ENCODE results near the gene FOXB1. TPM values are rescaled to one million over a fixed set of nuclear protein-coding genes. Genes with fewer than 3 reads are reported as not detected.

The FOXB1 gene
- total and polyA plus RNA-seq, 2 donors: 0.05 to 0.16 TPM

DNA sequence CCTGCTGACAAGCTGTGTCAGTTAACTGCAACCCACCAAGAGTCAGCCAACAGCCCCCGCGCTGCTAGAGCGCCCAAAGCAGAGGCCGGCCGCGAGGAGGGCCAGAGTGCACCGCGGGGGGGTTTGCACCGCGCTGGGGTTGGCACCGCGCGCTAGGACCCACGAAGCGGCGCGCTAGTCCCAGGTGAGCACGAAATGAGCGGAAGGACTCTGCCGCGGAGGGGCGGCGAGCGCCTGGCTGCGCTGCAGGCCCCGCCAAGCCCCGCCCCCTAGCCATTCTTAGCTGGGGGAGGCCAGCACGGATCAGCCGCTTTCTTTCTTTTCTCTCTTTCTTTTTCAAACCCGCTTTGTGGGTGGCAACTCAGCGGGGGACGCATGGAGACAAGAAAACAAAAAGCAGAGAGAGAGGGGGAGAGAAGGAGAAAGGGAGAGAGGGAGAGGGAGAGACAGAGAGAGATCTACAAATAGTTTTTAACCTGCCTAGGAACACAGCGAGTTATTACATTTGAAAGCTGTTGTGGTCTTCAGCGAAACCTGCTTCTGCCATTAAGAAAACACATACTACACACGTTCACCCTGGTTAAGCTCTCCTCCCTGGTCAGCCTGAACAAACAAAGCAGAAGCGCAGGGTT, 6.9 kb upstream of the FOXB1 start:
- 3% methylated on average over 36 of the region's 36 CpGs for WGBS
- H3K36me3 ChIP-seq (ENCODE audit: control insufficient read depth in 2 of 2, insufficient read depth in 2 of 2, low read length in 1 of 2): no peaks in the 10 kb centered on the region
- peak in 4 of 9 donors; percentile 72 to 90 (median 80) for DNase-seq (ENCODE audit: low read depth in 6 of 9, low spot score in 9 of 9)
- no peak overlapping the region for H3K27ac ChIP-seq (ENCODE audit: low read depth in 1 of 2, low read length in 1 of 2)
- H3K9me3 ChIP-seq (ENCODE audit: control insufficient read depth in 2 of 2, insufficient read depth in 1 of 2, low read length in 1 of 2): peaks cover 1 to 9% of the 10 kb centered on the region in 2 donors
- H3K4me1 ChIP-seq (ENCODE audit: control insufficient read depth in 2 of 2, insufficient read depth in 2 of 2, low read length in 2 of 2): peaks cover 6 to 25% of the 10 kb centered on the region in 2 donors
- H3K27me3 ChIP-seq (ENCODE audit: control insufficient read depth in 2 of 2, insufficient read depth in 1 of 2, low read length in 1 of 2): peaks cover 95 to 99% of the 10 kb centered on the region in 2 donors
- peak overlapping the region in 1 of 2 donors; percentile 37 for H3K4me3 ChIP-seq (ENCODE audit: low read length in 2 of 2)

DNA sequence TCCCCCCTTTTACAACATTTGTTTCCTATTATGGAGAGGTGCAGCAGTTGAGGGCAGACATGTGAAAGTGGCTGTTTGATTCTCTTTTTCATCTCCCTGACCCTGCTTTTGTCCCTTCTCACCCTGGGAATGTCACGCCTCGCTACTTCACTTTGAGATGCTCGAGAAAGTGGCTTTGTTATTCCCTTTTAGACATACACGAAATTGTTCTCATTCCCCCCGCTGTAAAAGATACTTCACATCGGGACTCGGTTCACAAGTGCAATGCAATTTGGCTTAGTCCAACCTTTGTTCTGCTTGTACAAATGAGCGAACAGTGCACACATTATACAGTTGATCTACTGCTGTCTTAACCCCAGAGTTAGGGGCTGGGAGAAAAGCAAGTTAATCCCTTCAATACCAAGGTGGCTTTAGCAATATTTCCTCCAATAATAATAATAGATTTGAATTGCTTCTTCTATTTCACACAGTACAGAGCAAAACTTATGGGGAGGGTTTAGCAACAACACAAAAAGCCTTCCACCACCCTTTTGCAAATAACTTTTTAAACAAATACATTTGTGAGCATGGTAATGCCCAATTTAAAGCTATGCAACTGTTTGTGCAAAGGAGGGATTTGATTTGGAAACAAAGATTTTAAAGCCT, 5.7 kb upstream of the FOXB1 start:
- H3K4me1 ChIP-seq (ENCODE audit: control insufficient read depth in 2 of 2, insufficient read depth in 2 of 2, low read length in 2 of 2): peaks cover 6 to 25% of the 10 kb centered on the region in 2 donors
- H3K4me3 ChIP-seq (ENCODE audit: low read length in 2 of 2): no peak overlapping the region
- peaks cover 1 to 7% of the 10 kb centered on the region in 2 donors for H3K9me3 ChIP-seq (ENCODE audit: control insufficient read depth in 2 of 2, insufficient read depth in 1 of 2, low read length in 1 of 2)
- H3K27me3 ChIP-seq (ENCODE audit: control insufficient read depth in 2 of 2, insufficient read depth in 1 of 2, low read length in 1 of 2): peaks cover 95 to 100% of the 10 kb centered on the region in 2 donors
- DNase-seq (ENCODE audit: low read depth in 6 of 9, low spot score in 9 of 9): peak in 1 of 9 donors; percentile 37
- 23% methylated on average over 8 of the region's 8 CpGs for WGBS
- no peak overlapping the region for H3K27ac ChIP-seq (ENCODE audit: low read depth in 1 of 2, low read length in 1 of 2)
- H3K36me3 ChIP-seq (ENCODE audit: control insufficient read depth in 2 of 2, insufficient read depth in 2 of 2, low read length in 1 of 2): no peaks in the 10 kb centered on the region

DNA sequence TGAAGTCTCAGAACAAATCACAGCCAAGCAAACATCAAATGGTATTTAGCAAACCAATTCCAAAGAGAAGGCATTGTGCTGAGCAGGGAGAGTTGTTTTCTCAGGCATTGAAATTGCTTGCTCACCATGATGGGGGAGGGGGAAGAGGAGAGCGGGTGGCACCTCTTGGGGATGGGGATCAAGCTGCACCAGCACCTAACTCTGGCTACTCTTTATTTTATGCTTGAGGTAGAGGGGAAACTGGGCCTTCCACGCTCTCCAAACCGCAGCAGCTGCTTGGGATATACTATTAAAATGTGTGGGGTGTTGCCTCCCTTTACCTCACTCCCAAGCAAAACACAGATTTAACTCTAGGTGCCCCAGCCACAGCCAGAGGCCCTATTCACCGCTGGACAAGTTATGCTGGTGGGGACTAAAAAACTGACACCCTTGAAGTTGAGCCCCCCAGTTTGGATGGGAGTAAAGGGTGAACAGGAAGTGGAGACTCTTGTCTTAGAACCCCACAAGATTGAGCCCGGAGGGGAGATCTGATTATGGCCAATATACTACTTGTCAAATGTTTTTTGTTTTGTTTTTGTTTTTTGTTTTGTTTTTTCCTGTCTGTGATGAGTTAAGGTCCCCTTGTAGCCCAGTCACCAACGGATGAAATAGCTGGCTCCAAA, 5.0 kb upstream of the FOXB1 start:
- peaks cover 94 to 100% of the 10 kb centered on the region in 2 donors for H3K27me3 ChIP-seq (ENCODE audit: control insufficient read depth in 2 of 2, insufficient read depth in 1 of 2, low read length in 1 of 2)
- 4% methylated on average over 6 of the region's 6 CpGs for WGBS
- H3K4me1 ChIP-seq (ENCODE audit: control insufficient read depth in 2 of 2, insufficient read depth in 2 of 2, low read length in 2 of 2): peaks cover 9 to 27% of the 10 kb centered on the region in 2 donors
- peaks cover 1 to 2% of the 10 kb centered on the region in 2 donors for H3K9me3 ChIP-seq (ENCODE audit: control insufficient read depth in 2 of 2, insufficient read depth in 1 of 2, low read length in 1 of 2)
- H3K36me3 ChIP-seq (ENCODE audit: control insufficient read depth in 2 of 2, insufficient read depth in 2 of 2, low read length in 1 of 2): no peaks in the 10 kb centered on the region
- H3K27ac ChIP-seq (ENCODE audit: low read depth in 1 of 2, low read length in 1 of 2): no peak overlapping the region
- no peak overlapping the region for H3K4me3 ChIP-seq (ENCODE audit: low read length in 2 of 2)
- DNase-seq (ENCODE audit: low read depth in 6 of 9, low spot score in 9 of 9): peak in 1 of 9 donors; percentile 30

DNA sequence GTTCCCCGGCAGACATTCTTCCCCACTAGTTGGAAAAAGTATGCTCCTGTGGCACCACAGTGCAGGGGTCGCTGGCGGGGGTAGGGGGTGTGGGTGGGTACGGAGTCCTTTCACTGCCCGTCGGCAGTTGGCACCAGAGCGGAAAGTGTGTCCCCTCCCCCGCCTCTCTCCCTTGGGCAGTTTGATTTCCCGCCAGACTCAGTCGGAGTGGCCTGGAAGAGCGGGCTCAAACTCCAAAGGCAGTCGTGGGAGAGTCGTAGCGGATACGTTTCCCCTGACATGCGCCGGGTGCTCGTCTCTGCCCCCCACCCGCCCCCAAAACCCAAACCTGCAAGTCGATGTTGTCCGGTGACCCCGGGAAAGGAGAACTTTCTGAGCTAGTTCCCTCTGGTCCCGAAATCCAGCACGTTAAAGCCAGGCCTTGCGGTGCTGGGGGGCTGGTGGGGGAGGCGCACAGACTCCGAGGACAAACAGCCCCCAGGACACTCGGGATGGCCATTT, 4.4 kb upstream of the FOXB1 start:
- 7% methylated on average over 28 of the region's 28 CpGs for WGBS
- H3K4me3 ChIP-seq (ENCODE audit: low read length in 2 of 2): no peak overlapping the region
- peak in 1 of 9 donors; percentile 10 for DNase-seq (ENCODE audit: low read depth in 6 of 9, low spot score in 9 of 9)
- H3K36me3 ChIP-seq (ENCODE audit: control insufficient read depth in 2 of 2, insufficient read depth in 2 of 2, low read length in 1 of 2): no peaks in the 10 kb centered on the region
- H3K4me1 ChIP-seq (ENCODE audit: control insufficient read depth in 2 of 2, insufficient read depth in 2 of 2, low read length in 2 of 2): peaks cover 15 to 28% of the 10 kb centered on the region in 2 donors
- peaks cover 0 to 1% of the 10 kb centered on the region in 2 donors for H3K9me3 ChIP-seq (ENCODE audit: control insufficient read depth in 2 of 2, insufficient read depth in 1 of 2, low read length in 1 of 2)
- peaks cover 95 to 100% of the 10 kb centered on the region in 2 donors for H3K27me3 ChIP-seq (ENCODE audit: control insufficient read depth in 2 of 2, insufficient read depth in 1 of 2, low read length in 1 of 2)
- H3K27ac ChIP-seq (ENCODE audit: low read depth in 1 of 2, low read length in 1 of 2): no peak overlapping the region

DNA sequence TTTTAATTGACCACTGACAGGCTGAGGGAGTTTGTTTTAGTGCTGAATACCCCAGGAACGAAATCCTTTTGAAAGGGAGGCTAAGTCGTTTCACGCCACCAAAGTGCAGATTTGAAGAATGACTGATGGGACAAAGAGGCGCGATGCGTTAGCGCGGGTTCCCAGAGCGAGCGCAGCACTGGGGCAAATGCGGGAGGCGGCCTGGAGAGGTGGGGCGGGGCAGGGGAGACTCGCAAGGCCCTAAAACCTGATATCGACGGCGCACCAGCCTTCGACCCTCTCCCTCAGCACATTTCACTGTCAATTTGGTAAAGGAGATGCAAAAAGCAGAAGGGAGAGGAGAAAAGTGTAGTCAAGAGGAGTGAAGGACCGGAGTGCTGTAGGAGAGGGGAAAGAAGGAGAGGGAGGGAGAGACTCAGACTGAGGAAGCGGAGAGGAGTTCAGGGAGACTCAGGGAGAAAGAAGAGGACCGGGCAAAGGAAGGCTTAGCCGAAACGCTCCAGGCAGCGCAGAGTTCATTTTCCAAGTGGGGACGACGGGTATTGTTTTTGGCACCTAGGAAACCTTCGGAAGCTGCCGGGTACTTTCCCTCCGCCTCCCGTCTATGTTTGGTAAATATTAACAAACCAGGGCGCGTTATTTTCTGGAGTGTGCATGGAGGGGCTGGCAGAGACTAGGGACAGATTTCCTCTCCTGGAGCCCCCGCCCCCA, 3.8 kb upstream of the FOXB1 start:
- H3K27me3 ChIP-seq (ENCODE audit: control insufficient read depth in 2 of 2, insufficient read depth in 1 of 2, low read length in 1 of 2): peaks cover 95 to 100% of the 10 kb centered on the region in 2 donors
- peaks cover 0 to 1% of the 10 kb centered on the region in 2 donors for H3K9me3 ChIP-seq (ENCODE audit: control insufficient read depth in 2 of 2, insufficient read depth in 1 of 2, low read length in 1 of 2)
- H3K36me3 ChIP-seq (ENCODE audit: control insufficient read depth in 2 of 2, insufficient read depth in 2 of 2, low read length in 1 of 2): no peaks in the 10 kb centered on the region
- peaks cover 21 to 29% of the 10 kb centered on the region in 2 donors for H3K4me1 ChIP-seq (ENCODE audit: control insufficient read depth in 2 of 2, insufficient read depth in 2 of 2, low read length in 2 of 2)
- no peak overlapping the region for H3K4me3 ChIP-seq (ENCODE audit: low read length in 2 of 2)
- peak in 1 of 9 donors; percentile 39 for DNase-seq (ENCODE audit: low read depth in 6 of 9, low spot score in 9 of 9)
- H3K27ac ChIP-seq (ENCODE audit: low read depth in 1 of 2, low read length in 1 of 2): no peak overlapping the region
- 10% methylated on average over 33 of the region's 33 CpGs for WGBS

DNA sequence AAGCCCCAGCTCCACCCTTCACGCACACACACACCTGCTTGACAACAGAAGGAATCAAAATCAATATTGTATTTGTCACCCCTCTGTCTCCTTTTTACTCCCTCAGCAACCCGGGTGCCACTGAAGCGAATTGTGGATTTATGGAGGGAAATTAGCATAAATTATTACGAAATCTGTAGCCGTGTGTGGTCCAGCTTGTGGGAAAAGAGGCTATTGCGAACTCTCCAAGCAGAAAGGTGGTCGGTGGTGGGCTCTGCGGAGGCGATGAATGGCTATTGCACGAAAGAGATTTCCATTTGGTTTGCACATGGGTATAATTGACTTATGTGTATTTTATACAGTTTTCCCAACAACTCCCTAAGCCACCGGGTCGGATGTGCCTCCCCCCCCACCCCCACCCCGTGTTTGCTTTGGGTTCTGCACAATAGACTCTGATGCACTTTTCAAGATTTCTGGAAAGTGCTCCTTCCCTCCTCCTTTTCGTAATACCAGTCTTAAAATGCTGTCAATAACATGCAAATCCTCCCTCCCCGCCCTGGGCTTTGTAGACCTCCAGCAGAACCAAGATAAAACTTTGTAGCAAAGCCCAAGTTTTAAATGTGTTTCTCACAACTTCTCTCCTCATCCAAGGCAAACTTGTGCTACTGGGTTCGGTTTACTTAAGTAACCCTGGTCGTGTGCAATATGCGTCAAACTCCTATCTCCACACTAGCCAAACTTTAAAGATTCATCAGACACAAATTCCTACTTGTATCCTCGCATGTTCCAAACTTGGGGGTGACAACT, 3.1 kb upstream of the FOXB1 start:
- H3K4me1 ChIP-seq (ENCODE audit: control insufficient read depth in 2 of 2, insufficient read depth in 2 of 2, low read length in 2 of 2): peaks cover 26 to 36% of the 10 kb centered on the region in 2 donors
- H3K36me3 ChIP-seq (ENCODE audit: control insufficient read depth in 2 of 2, insufficient read depth in 2 of 2, low read length in 1 of 2): no peaks in the 10 kb centered on the region
- H3K27ac ChIP-seq (ENCODE audit: low read depth in 1 of 2, low read length in 1 of 2): no peak overlapping the region
- 13% methylated on average over 19 of the region's 19 CpGs for WGBS
- H3K27me3 ChIP-seq (ENCODE audit: control insufficient read depth in 2 of 2, insufficient read depth in 1 of 2, low read length in 1 of 2): peaks cover 95 to 100% of the 10 kb centered on the region in 2 donors
- no peak overlapping the region for H3K4me3 ChIP-seq (ENCODE audit: low read length in 2 of 2)
- DNase-seq (ENCODE audit: low read depth in 6 of 9, low spot score in 9 of 9): no peak
- H3K9me3 ChIP-seq (ENCODE audit: control insufficient read depth in 2 of 2, insufficient read depth in 1 of 2, low read length in 1 of 2): peaks cover 0 to 1% of the 10 kb centered on the region in 2 donors

DNA sequence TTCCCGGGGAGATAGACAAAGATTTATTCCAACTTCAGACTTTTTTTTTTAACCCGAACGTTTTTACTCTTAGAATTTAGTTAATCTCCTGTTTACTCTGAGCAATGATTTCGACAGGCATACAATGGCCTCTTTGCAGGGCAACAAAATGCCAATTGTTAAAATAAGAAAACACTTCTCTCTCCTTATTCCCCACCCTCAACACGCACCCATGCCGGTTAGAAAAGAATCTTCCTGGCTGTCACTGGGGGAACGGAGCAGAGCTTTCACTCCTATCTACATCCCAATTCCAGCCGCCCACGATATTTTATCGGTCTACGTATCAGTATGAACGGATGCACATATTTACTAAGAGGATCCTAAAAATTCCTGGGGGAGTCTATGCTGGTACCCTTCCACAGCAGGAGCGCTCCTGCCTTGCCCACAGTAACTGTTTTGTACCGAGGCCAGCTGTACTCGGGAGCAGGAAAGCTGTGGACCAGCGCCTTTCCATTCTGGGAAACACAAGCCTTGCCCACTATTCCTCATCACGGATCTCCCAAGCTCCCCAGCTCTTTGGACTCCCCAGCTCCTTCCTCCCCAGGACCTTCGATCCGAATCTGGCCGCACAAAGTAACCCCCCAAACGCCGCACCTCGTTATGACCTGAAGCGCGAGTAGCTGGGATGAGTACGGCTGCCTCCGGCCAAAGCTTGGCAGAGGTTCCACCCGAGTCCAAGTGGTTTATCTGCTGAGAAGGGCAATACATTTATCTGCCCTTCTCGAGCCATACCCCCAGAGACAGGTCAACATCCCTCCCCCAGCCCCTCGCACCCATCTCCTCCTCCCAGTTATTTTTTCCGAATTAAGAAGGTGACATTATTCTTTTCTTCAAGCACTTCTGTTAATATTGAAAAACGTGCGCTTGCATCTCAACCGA, 2.2 kb upstream of the FOXB1 start:
- 11% methylated on average over 34 of the region's 34 CpGs for WGBS

More for the DNA sequence above, 2.2 kb upstream of the FOXB1 start:
- Histone ChIP-seq H3K27me3 (ENCODE audit: control insufficient read depth in 2 of 2, insufficient read depth in 1 of 2, low read length in 1 of 2) (peaks cover 91 to 100% of the 10 kb centered on the region in 2 donors), H3K36me3 (ENCODE audit: control insufficient read depth in 2 of 2, insufficient read depth in 2 of 2, low read length in 1 of 2) (no peaks in the 10 kb centered on the region), H3K4me1 (ENCODE audit: control insufficient read depth in 2 of 2, insufficient read depth in 2 of 2, low read length in 2 of 2) (peaks cover 27 to 36% of the 10 kb centered on the region in 2 donors), H3K9me3 (ENCODE audit: control insufficient read depth in 2 of 2, insufficient read depth in 1 of 2, low read length in 1 of 2) (peaks cover 0 to 1% of the 10 kb centered on the region in 2 donors), H3K27ac (ENCODE audit: low read depth in 1 of 2, low read length in 1 of 2) (no peak overlapping the region), H3K4me3 (ENCODE audit: low read length in 2 of 2) (no peak overlapping the region)
- peak in 1 of 9 donors; percentile 48 for DNase-seq (ENCODE audit: low read depth in 6 of 9, low spot score in 9 of 9)

All from thymus (tissue), 11 donors.